Stimulated activated naive B cell treated with anti-CD40 and anti-IgM and Interleukin-4, amounts not matched to agents 10 μg/mL and 1 μg/mL and 100 μg/mL, for 72 hours (primary cell): ENCODE measurements around the gene NXPH2.

Source experiments
- ATAC-seq, 2 donors: fragments of 150-1000 bp; cut with Tn5 transposase; replicated peaks; 2 replicates each; pipeline ENCODE4 v1.10.0; 2021; ENCODE audit warnings: moderate library complexity in 1 of 2
- DNase-seq: peaks from one replicate; pipeline ENCODE4 v3.0.0; 2021
- H3K27ac Mint-ChIP-seq: one replicate; pipeline ENCODE4 v1.8.0; 2022; ENCODE audit warnings: mild to moderate bottlenecking, mixed read lengths
- H3K27me3 Mint-ChIP-seq, 2 donors: one replicate each; pipeline ENCODE4 v1.8.0; 2022; ENCODE audit warnings: mixed read lengths in 2 of 2
- H3K36me3 Mint-ChIP-seq, 2 donors: one replicate each; pipeline ENCODE4 v1.8.0; 2022; ENCODE audit warnings: mixed read lengths in 2 of 2, mild to moderate bottlenecking in 1 of 2
- H3K4me1 Mint-ChIP-seq, 2 donors: one replicate each; pipeline ENCODE4 v1.8.0; 2022; ENCODE audit warnings: mixed read lengths in 2 of 2, mild to moderate bottlenecking in 1 of 2
- H3K4me3 Mint-ChIP-seq, 2 donors: one replicate each; pipeline ENCODE4 v1.8.0; 2022; ENCODE audit warnings: mild to moderate bottlenecking in 2 of 2, mixed read lengths in 2 of 2, moderate library complexity in 1 of 2
- H3K9me3 Mint-ChIP-seq, 2 donors: one replicate each; pipeline ENCODE4 v1.8.0; 2022; ENCODE audit warnings: mixed read lengths in 2 of 2, mild to moderate bottlenecking in 1 of 2

The NXPH2 gene

DNA sequence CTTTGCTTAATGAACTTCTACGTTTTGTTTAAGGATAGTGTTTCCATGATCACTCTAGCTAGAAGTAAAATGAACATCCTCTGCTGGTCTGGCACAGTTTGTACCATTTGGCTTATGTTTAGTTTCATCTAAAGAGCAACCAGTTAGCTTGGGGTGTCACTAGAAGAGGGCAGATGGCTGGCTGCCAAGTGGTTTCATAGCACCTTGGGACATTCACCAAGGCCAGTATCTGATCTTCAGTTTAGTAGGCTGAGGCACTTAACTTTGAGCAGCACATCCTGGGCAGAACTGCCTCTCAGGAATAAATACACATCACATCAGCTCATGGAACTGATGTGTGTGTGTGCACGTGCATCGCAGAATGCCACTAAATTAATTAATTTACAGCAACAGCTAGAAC is 68.4 kb downstream of the NXPH2 start:
- no peak overlapping the region for H3K4me3 Mint-ChIP-seq
- ATAC-seq (peak in 1 of 2 donors; percentile 19), DNase-seq (no peak)
- no peaks in the 10 kb centered on the region for H3K36me3 Mint-ChIP-seq
- H3K4me1 Mint-ChIP-seq = peaks cover 0 to 5% of the 10 kb centered on the region in 2 donors
- no peak overlapping the region for H3K27ac Mint-ChIP-seq
- H3K9me3 Mint-ChIP-seq = no peaks in the 10 kb centered on the region
- peaks cover 0 to 18% of the 10 kb centered on the region in 2 donors for H3K27me3 Mint-ChIP-seq

DNA sequence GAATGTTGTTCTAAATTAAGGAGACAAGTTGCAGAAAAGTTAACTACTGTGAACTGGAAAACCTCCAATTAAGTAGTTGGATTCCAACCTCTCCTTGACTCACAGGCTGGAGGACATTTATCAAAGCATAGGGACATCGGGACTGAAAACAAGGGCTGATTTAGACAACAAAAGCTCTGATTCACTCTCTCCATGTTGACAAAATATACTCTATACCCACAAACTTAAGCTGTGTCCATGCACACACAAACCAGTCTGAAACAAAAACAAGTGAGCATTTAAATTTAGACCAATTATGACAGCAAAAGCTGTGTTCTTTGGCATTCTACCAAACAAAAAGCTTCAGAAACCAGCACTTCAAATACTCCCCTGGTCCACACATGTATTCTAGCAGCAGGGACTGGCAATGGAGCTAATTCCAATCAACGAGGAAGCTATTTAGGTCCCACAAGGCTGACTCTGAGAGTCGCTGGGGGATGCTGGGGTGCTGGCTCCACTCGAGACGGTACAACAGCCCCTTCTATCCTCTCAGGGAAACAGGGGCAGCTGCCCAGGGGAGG is 71.4 kb downstream of the NXPH2 start:
- H3K27me3 Mint-ChIP-seq = peaks cover 0 to 18% of the 10 kb centered on the region in 2 donors
- no peak overlapping the region for H3K27ac Mint-ChIP-seq
- H3K4me3 Mint-ChIP-seq = no peak overlapping the region
- DNase-seq = no peak
- H3K36me3 Mint-ChIP-seq = no peaks in the 10 kb centered on the region
- ATAC-seq = no peak
- no peaks in the 10 kb centered on the region for H3K9me3 Mint-ChIP-seq
- H3K4me1 Mint-ChIP-seq = peaks cover 0 to 5% of the 10 kb centered on the region in 2 donors

DNA sequence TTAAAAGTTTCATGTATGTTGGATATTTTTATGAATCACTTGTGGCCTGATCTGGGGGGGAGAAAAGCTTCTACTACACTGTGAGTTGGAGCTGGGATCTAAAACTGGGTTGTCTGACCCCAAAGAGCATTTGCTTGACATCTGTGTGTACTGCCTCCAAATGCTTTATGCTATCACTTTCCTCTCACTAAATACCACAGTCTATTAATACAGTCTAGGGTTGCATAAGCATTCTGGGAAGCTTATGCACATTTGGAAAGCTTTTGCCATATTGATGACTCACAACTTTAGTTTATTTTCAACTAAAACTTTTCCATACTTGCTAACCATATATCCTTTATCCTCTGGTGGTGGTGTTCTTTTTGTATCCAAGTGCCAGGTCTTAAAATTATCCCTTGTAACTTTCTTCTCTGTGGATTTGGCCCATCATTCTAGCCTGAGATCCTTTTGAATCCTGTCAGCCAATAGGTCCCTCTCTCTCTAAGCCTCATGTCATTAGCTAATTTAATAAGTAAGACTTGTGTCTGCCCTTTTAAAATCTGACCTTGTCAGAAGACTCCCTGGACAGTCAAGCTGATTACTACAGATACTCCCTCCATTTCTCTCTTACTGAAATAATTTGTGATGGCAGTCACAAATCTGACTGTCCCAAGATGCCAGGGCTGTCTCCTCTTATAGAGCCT is 72.7 kb downstream of the NXPH2 start:
- H3K27me3 Mint-ChIP-seq = peaks cover 0 to 18% of the 10 kb centered on the region in 2 donors
- no peak overlapping the region for H3K27ac Mint-ChIP-seq
- ATAC-seq = no peak
- peaks cover 0 to 5% of the 10 kb centered on the region in 2 donors for H3K4me1 Mint-ChIP-seq
- DNase-seq = no peak
- no peaks in the 10 kb centered on the region for H3K36me3 Mint-ChIP-seq
- H3K9me3 Mint-ChIP-seq = no peaks in the 10 kb centered on the region
- no peak overlapping the region for H3K4me3 Mint-ChIP-seq

DNA sequence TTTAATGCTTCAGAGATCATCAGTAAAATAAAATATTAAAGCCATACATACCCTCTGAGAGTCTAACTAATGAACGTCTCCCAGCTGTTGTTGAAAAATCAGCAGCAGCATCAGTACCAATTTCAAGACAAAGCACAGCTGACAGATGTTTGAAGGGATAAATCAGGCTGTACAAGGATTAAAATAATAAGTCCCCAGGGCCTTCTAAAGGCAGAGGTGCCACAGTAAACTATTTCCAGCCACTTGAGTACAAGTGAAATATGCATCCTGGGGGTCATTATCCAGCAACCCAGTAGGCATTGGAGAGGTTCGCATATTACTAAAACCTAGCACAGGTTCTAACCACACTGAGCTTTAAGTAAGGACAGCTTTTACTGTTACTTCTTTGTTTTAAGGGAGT is 76.9 kb downstream of the NXPH2 start:
- H3K4me1 Mint-ChIP-seq = no peaks in the 10 kb centered on the region
- no peak overlapping the region for H3K4me3 Mint-ChIP-seq
- no peaks in the 10 kb centered on the region for H3K36me3 Mint-ChIP-seq
- ATAC-seq (no peak), DNase-seq (no peak)
- no peaks in the 10 kb centered on the region for H3K9me3 Mint-ChIP-seq
- H3K27ac Mint-ChIP-seq = no peak overlapping the region
- no peaks in the 10 kb centered on the region for H3K27me3 Mint-ChIP-seq

DNA sequence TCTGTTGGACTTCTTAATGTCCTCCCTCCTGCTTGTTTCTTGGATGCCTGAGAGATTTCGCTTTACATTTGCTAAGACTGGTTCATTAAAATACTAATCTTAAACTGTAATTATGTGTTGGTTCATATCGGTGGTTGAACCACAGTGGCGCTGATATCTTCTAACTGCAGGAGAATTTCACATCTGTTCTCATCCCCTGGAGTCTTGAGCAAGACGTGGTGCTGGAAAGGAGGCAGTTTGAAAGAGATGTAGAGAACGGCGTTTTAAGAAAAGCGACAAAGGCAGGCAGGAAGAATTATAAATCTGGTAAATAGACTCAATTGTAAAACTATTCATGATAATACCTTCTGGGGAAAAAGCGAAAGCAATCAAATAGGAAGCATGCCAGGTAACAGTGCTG is 79.5 kb downstream of the NXPH2 start:
- H3K27me3 Mint-ChIP-seq = no peaks in the 10 kb centered on the region
- H3K4me3 Mint-ChIP-seq = no peak overlapping the region
- H3K4me1 Mint-ChIP-seq = no peaks in the 10 kb centered on the region
- H3K9me3 Mint-ChIP-seq = no peaks in the 10 kb centered on the region
- no peak for ATAC-seq
- H3K36me3 Mint-ChIP-seq = no peaks in the 10 kb centered on the region
- H3K27ac Mint-ChIP-seq = no peak overlapping the region
- DNase-seq = no peak

DNA sequence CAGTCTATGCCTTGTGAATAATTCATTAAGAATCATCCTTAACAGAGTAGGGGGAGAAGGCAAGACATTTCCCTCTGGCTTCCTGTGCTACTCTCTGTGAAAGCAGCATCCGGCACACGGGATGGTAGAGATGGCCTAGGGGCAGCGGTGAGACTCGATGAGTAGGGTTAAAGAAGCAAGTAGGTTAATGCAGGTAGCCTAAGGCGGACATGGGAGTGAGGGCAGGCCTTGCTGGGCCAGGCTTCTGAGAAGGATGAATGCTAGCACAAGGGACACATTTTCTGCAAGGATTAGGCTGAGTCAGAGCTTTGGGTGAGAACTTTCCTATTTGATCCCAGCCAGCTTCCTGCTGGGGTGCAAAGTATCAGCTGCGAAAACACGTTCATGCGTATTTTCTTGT is 80.8 kb downstream of the NXPH2 start:
- Mint-ChIP-seq H3K36me3 (no peaks in the 10 kb centered on the region), H3K27me3 (no peaks in the 10 kb centered on the region), H3K4me1 (no peaks in the 10 kb centered on the region), H3K4me3 (no peak overlapping the region), H3K9me3 (no peaks in the 10 kb centered on the region), H3K27ac (no peak overlapping the region)
- peak in 1 of 2 donors; percentile 14 for ATAC-seq
- no peak for DNase-seq

DNA sequence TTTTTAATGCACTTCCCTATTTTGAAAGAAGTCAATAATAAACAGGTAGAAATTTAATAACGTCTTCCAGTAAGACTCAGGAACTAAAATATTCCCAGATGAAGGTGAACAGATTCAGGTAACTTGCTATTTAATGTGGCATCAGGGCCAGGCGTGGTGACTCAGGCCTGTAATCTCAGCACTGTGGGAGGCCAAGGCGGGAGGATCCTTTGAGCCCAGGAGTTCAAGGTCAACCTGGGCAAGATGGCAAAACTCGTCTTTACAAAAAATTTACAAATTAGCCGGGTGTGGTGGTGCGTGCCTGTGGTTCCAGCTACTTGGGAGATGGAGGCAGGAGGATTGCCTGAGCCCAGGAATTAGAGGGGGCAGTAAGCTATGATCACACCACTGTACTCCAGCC is 81.8 kb downstream of the NXPH2 start:
- DNase-seq = no peak
- Mint-ChIP-seq H3K4me3 (no peak overlapping the region), H3K27me3 (no peaks in the 10 kb centered on the region), H3K36me3 (no peaks in the 10 kb centered on the region), H3K4me1 (no peaks in the 10 kb centered on the region), H3K9me3 (no peaks in the 10 kb centered on the region), H3K27ac (no peak overlapping the region)
- ATAC-seq = no peak

DNA sequence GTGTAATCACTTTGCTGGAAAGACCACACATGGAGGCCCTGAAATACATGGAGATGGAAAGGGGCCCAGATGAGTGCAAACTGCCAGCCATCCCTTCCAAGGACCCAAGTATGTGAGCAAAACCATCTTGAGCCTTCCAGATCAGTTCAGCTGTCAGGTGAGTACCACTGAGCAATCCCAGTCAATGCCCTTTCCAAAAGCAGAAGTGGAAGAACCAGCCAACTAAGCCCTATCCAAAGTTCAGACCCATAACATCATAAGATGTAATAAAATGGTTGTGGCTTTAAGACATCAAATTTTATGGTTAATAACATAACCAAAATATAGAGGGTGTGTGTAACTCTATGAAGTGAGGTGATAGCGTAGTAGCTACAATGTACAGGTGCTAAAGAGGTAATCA is 88.5 kb downstream of the NXPH2 start:
- Mint-ChIP-seq H3K9me3 (peaks cover 5 to 11% of the 10 kb centered on the region in 2 donors), H3K27me3 (no peaks in the 10 kb centered on the region), H3K4me1 (peaks cover 9 to 16% of the 10 kb centered on the region in 2 donors), H3K4me3 (no peak overlapping the region), H3K36me3 (no peaks in the 10 kb centered on the region), H3K27ac (no peak overlapping the region)
- DNase-seq (no peak), ATAC-seq (peak; percentile 69 to 70)

DNA sequence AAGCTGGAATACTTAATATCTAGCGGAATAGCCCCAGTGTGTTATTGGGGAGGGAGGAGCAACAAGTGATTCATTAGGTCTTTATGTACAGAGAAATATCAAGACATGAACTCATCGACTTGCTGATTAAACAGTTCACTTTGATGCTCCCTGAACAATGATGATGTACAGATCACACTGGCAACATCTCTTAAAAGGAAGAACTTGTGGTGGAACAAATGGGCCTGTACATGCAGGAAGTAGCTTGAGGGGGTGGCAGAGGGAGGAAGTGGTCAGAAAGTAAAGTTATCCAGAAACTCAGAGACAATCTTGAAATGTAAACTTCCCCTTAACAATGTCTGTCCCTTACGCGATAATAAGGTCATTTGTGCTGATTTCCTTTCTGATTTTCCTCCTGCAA is 90.5 kb downstream of the NXPH2 start:
- ATAC-seq (peak; percentile 95 to 96), DNase-seq (peak; percentile 22)
- Mint-ChIP-seq H3K27ac (no peak overlapping the region), H3K4me1 (peaks cover 9 to 16% of the 10 kb centered on the region in 2 donors), H3K27me3 (peaks cover 0 to 7% of the 10 kb centered on the region in 2 donors), H3K36me3 (no peaks in the 10 kb centered on the region), H3K4me3 (no peak overlapping the region), H3K9me3 (peaks cover 5 to 11% of the 10 kb centered on the region in 2 donors)

DNA sequence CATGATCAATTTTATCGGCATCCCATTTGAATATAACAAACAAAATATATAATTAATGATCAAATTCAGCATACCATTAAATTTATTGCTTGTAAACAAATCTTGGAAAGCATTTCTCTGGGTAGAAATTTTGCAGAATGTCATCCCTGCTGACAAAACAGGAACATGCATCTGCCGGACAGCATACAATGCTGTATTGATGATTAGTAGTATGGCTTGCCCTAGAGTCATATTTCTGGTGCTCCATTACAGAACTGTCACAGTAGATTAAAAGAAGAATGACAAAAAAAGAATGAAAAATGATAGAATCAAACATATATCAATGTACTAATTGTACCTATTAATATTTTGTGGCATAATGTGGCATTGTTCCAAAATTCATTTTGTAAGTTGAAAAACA is 98.0 kb downstream of the NXPH2 start:
- no peaks in the 10 kb centered on the region for H3K36me3 Mint-ChIP-seq
- no peak overlapping the region for H3K27ac Mint-ChIP-seq
- H3K9me3 Mint-ChIP-seq = no peaks in the 10 kb centered on the region
- H3K4me1 Mint-ChIP-seq = no peaks in the 10 kb centered on the region
- H3K4me3 Mint-ChIP-seq = no peak overlapping the region
- peaks cover 4 to 7% of the 10 kb centered on the region in 2 donors for H3K27me3 Mint-ChIP-seq
- ATAC-seq (no peak), DNase-seq (no peak)

DNA sequence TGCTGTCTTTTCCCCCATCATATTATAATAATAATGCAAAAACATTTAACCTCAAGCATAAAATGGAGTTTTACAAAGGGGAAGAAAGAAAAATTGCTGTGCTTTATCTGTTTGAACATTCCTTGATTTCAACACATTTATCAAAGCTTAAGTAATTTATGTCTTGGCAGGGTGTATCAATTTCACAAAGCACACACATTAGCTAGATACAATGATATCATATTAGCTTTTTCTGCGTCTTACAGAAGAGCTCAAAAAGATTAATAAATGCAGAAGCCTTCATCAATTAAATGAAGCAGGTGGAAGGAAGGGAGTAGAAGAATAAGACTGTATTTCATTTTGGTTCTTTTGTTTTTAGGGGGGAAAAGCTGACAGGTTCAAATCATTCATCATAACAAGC is 103.0 kb downstream of the NXPH2 start:
- H3K4me3 Mint-ChIP-seq = no peak overlapping the region
- no peak for ATAC-seq

DNA sequence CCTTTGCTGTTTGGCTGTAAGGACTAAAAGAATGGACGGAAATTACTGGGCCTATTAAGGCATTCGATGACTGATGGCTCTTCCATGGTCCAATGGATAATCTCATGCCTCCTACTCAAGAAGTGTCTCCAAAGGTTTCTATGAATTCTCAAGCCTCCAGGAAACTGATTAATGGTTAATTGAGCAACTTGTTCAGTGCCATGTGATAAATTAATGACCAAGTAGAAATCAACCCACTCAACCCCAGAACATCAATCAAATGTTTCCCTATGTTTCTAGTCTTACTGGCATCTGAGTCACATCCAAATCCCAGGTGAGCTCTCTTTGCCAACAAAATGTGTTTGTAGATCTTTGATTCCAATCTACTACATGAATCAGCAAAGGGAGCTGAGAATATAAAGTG is 103.6 kb downstream of the NXPH2 start:
- no peaks in the 10 kb centered on the region for H3K36me3 Mint-ChIP-seq
- no peak overlapping the region for H3K27ac Mint-ChIP-seq
- H3K4me1 Mint-ChIP-seq = no peaks in the 10 kb centered on the region
- no peaks in the 10 kb centered on the region for H3K9me3 Mint-ChIP-seq
- peaks cover 3 to 8% of the 10 kb centered on the region in 2 donors for H3K27me3 Mint-ChIP-seq
- ATAC-seq (no peak), DNase-seq (no peak)
- H3K4me3 Mint-ChIP-seq = no peak overlapping the region

More for the DNA sequence above, 103.0 kb downstream of the NXPH2 start:
- H3K27ac Mint-ChIP-seq = no peak overlapping the region
- no peak for DNase-seq
- H3K27me3 Mint-ChIP-seq = peaks cover 3 to 8% of the 10 kb centered on the region in 2 donors
- no peaks in the 10 kb centered on the region for H3K36me3 Mint-ChIP-seq
- no peaks in the 10 kb centered on the region for H3K9me3 Mint-ChIP-seq
- no peaks in the 10 kb centered on the region for H3K4me1 Mint-ChIP-seq

DNA sequence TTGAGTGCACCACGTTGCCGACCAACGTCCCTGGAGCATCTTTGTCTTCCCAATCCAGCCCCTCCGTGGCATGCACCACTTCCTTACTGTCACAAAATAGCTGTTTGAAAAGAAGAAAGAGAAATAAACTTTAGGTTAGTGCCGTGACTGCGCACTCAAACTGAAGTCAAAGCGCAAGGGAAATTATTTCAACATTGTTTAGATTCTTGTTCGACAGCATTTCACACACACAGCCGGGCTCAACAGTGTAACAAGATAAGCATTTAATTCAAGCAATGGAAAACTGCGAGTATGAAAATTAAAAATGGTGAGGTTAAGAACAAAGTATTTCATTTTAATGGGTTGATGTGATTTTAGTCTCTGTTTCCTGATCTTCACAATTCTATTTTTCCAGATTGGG is 108.6 kb downstream of the NXPH2 start:
- no peak overlapping the region for H3K4me3 Mint-ChIP-seq
- DNase-seq (no peak), ATAC-seq (no peak)
- no peaks in the 10 kb centered on the region for H3K36me3 Mint-ChIP-seq
- peaks cover 3 to 5% of the 10 kb centered on the region in 2 donors for H3K27me3 Mint-ChIP-seq
- no peaks in the 10 kb centered on the region for H3K4me1 Mint-ChIP-seq
- no peaks in the 10 kb centered on the region for H3K9me3 Mint-ChIP-seq
- H3K27ac Mint-ChIP-seq = no peak overlapping the region

DNA sequence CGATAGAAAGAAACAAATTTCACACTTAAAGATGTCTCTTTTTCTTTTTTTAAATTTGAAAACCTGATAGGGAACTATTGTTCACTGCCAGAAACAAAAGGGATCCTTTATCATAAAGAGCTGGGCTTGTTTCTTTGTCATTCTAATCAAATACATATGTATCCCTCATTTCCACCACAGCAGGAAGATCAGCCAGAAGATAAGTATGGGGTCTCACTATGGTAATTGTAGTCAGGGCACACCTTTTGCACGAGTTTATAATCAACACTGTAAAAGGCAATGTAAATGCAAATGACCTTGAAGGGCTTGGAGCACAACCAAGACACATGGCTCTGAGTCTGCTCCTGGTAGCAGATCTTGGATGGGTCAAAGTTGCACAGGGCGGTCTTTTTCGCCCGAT is 109.5 kb downstream of the NXPH2 start:
- H3K36me3 Mint-ChIP-seq = no peaks in the 10 kb centered on the region
- no peaks in the 10 kb centered on the region for H3K4me1 Mint-ChIP-seq
- no peaks in the 10 kb centered on the region for H3K9me3 Mint-ChIP-seq
- H3K27ac Mint-ChIP-seq = no peak overlapping the region
- DNase-seq (no peak), ATAC-seq (no peak)
- no peak overlapping the region for H3K4me3 Mint-ChIP-seq
- peaks cover 0 to 3% of the 10 kb centered on the region in 2 donors for H3K27me3 Mint-ChIP-seq

DNA sequence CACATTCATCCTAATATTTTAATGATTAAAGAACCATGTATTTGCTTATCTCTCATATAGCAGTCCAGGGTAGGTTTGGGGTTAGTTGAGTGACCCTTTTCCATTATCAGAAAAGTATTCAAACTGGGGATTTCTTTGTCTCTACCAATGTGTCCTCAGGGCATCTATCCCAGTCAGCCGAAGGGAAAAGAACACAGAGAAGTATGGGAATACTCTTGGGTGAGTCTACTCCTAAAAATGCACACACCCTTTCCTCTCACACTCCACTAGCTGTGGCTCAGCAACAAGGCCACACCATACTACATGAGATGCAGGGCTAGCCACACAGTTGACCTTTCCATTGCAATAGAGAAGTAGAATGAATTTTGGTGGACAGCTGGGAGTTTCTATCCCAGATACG is 114.3 kb downstream of the NXPH2 start:
- H3K27ac Mint-ChIP-seq = no peak overlapping the region
- DNase-seq (no peak), ATAC-seq (no peak)
- H3K4me3 Mint-ChIP-seq = no peak overlapping the region
- no peaks in the 10 kb centered on the region for H3K36me3 Mint-ChIP-seq
- H3K4me1 Mint-ChIP-seq = no peaks in the 10 kb centered on the region
- no peaks in the 10 kb centered on the region for H3K9me3 Mint-ChIP-seq
- H3K27me3 Mint-ChIP-seq = peaks cover 0 to 2% of the 10 kb centered on the region in 2 donors
